Measurements from ENCODE around the gene NUCKS1.

Gene NUCKS1

GRCh38 chr1:205687242-205687641 lies 62.7 kb downstream of the NUCKS1 start:
- Histone ChIP-seq H3K4me1 (no peaks in the 10 kb centered on the region), H3K79me2 (no peaks in the 10 kb centered on the region), H2AFZ (no peak overlapping the region), H3K4me3 (ENCODE audit: low read depth, low read length) (no peak overlapping the region), H3K36me3 (ENCODE audit: control insufficient read depth, insufficient read depth, low read length) (no peaks in the 10 kb centered on the region), H3K9ac (no peak overlapping the region), H3K27me3 (ENCODE audit: control insufficient read depth, insufficient read depth, low read length) (no peaks in the 10 kb centered on the region), H3K9me3 (ENCODE audit: control insufficient read depth, low read length) (no peaks in the 10 kb centered on the region), H3K27ac (no peak overlapping the region), H3K4me2 (ENCODE audit: low read length) (no peak overlapping the region)
- TF ChIP-seq CTCF (IDR thresholded peaks at IDR 0.05) = no peak

DNA sequence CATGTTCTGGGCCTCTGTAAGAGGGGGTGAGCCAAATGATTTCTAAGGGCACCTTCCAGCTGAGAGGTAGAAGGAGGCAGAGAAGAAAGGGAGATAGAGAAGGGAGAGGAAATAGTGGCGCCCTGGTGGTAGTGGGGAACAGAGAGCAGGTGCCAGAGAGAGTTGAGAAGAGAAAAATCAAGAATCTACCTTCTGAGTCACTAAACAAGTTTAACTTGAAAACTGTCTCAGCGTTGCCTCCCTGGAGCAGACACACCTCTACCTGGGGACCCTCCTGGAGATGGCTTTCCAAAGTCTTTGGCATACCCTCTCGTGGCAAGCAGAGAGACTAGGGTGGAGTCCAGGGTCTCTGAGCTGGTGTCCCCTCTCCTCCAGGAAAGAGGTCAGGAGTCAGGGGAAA lies 68.6 kb downstream of the NUCKS1 start:
- Histone ChIP-seq H3K4me1 (no peaks in the 10 kb centered on the region), H2AFZ (no peak overlapping the region), H3K79me2 (no peaks in the 10 kb centered on the region), H3K36me3 (ENCODE audit: control insufficient read depth, insufficient read depth, low read length) (no peaks in the 10 kb centered on the region), H3K9ac (no peak overlapping the region), H3K27ac (no peak overlapping the region), H3K4me3 (ENCODE audit: low read depth, low read length) (no peak overlapping the region), H3K27me3 (ENCODE audit: control insufficient read depth, insufficient read depth, low read length) (no peaks in the 10 kb centered on the region), H3K4me2 (ENCODE audit: low read length) (no peak overlapping the region), H3K9me3 (ENCODE audit: control insufficient read depth, low read length) (no peaks in the 10 kb centered on the region)
- no peak for TF ChIP-seq CTCF (IDR thresholded peaks at IDR 0.05)

- no peak within 1 kb of the TSS for H3K27ac ChIP-seq
- H3K9ac ChIP-seq = no peak within 1 kb of the TSS
- TF ChIP-seq CTCF (IDR thresholded peaks at IDR 0.05) = no peak
- no peaks in the 10 kb centered on the region for H3K4me1 ChIP-seq
- H3K79me2 ChIP-seq = no peaks in the 10 kb centered on the region
- H3K9me3 ChIP-seq (ENCODE audit: control insufficient read depth, low read length) = no peaks in the 10 kb centered on the region
- H3K4me2 ChIP-seq (ENCODE audit: low read length) = peak within 1 kb of the TSS; percentile 72
- no peaks in the 10 kb centered on the region for H3K36me3 ChIP-seq (ENCODE audit: control insufficient read depth, insufficient read depth, low read length)
- H3K4me3 ChIP-seq (ENCODE audit: low read depth, low read length) = peak within 1 kb of the TSS; percentile 46
- peak within 1 kb of the TSS; percentile 72 for H2AFZ ChIP-seq
- no peaks in the 10 kb centered on the region for H3K27me3 ChIP-seq (ENCODE audit: control insufficient read depth, insufficient read depth, low read length)
Observed at GRCh38 chr1:205680073-205680851, 69.7 kb downstream of the NUCKS1 start, which contains the start of gene SLC45A3. Gene SLC45A3 (minus strand): TSS chr1:205680509. CDS start chr1:205664656, 15,853 bp downstream.

DNA sequence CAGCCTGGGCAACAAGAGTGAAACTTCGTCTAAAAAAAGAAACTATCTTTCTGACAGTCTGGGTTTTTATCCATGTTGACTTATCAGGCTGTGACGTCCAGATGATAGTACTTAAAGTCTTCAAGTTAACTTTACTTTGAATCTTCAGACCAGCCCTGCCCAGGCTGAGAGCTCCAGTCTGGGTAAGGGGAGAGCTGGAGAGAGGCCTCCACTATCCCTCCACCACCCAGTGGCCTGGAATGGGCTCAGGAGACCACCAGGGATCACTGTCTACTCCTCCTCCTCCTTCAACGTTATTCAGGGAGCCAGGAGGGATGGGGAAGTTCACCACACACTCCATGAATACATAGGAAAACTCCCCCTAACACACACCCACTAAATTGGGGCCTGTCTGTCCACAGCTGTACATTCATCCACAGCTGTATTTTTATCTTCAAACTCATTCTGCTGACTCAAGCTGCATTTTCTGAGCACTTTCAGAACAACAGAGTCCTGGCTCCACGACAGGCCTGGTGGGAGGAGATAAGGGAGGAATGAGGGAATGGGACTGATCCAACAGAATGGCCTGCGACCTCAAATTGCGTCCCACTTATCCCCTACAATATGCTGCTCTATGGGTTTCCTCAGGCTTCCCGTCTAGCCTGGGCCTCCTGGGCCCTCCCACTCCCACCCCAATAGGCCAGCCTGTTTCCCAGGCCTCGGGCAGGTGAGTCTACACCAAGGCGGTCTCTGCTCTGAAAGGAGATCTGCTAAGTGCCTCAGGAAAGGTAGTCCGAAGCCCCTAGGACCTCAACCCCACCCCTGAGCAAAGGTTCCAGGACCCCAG lies 71.5 kb downstream of the NUCKS1 start:
- TF ChIP-seq CTCF (IDR thresholded peaks at IDR 0.05) = no peak
- no peaks in the 10 kb centered on the region for H3K4me1 ChIP-seq
- H3K79me2 ChIP-seq = no peaks in the 10 kb centered on the region
- no peaks in the 10 kb centered on the region for H3K9me3 ChIP-seq (ENCODE audit: control insufficient read depth, low read length)
- H2AFZ ChIP-seq = no peak overlapping the region
- no peak overlapping the region for H3K27ac ChIP-seq
- H3K36me3 ChIP-seq (ENCODE audit: control insufficient read depth, insufficient read depth, low read length) = no peaks in the 10 kb centered on the region
- H3K27me3 ChIP-seq (ENCODE audit: control insufficient read depth, insufficient read depth, low read length) = no peaks in the 10 kb centered on the region
- no peak overlapping the region for H3K9ac ChIP-seq
- no peak overlapping the region for H3K4me3 ChIP-seq (ENCODE audit: low read depth, low read length)
- peak overlapping the region; percentile 69 for H3K4me2 ChIP-seq (ENCODE audit: low read length)

Measured in parathyroid adenoma (tissue), 2 donors.